ENCODE results near the gene FEZ2. TPM values are rescaled to one million over a fixed set of nuclear protein-coding genes. Genes with fewer than 3 reads are reported as not detected.

FEZ2 gene
- total and polyA plus RNA-seq, 9 of the 15 experiments (the other 6 are each of a cell fraction or from before 2014, with no cell fraction given) = 9.9 to 35.5 (median 20.1) TPM

- peak; percentile 47; the same call in 1 of the 2 replicates for TF ChIP-seq FOSL1 (tag; conservative IDR thresholded peaks at IDR 0.05)
- TF ChIP-seq ZNF507 (tag; conservative IDR thresholded peaks at IDR 0.05) = no peak
- TF ChIP-seq CBX8 (IDR thresholded peaks at IDR 0.05; ENCODE audit: borderline replicate concordance, extremely low read depth, low read depth, low read length, poor library complexity, severe bottlenecking) = no peak
- no peak for TF ChIP-seq DMBX1 (CRISPR knock-in tag; IDR thresholded peaks at IDR 0.05; ENCODE audit: borderline replicate concordance)
- no peak for TF ChIP-seq TEAD2 (tag; IDR thresholded peaks at IDR 0.05)
- BruUV-seq (replicated peaks) = no TSS peak
- no peak overlapping the region for H3K4me2 ChIP-seq (ENCODE audit: insufficient read depth, low read length)
- POLR2A ChIA-PET = no interaction called here
- CTCF ChIA-PET (ENCODE audit: low intra/inter-chr PET ratio) = no interaction called here
- H3K36me3 ChIP-seq (ENCODE audit: control insufficient read depth, insufficient read depth, low read length) = no peaks in the 10 kb centered on the region
- H3K9ac ChIP-seq (ENCODE audit: insufficient read depth in 1 of 2, low read depth in 2 of 2, low read length in 2 of 2) = no peak overlapping the region
- WGBS (ENCODE audit: insufficient coverage, low coverage, missing lambda C conversion rate) = 2% methylated on average over 6 of the region's 6 CpGs
- H3K27me3 ChIP-seq (ENCODE audit: control insufficient read depth in 2 of 2, insufficient read depth in 2 of 2, low read length in 2 of 2) = no peaks in the 10 kb centered on the region
- no peak overlapping the region for H2AFZ ChIP-seq (ENCODE audit: low read depth, low read length)
- no peak overlapping the region for H3K27ac ChIP-seq (ENCODE audit: extremely low read depth, low read depth, low read length)
- in situ Hi-C loops (cut with MboI) = no loop called here
- peaks cover 0 to 15% of the 10 kb centered on the region in 2 experiments; a peak in 3 of 5 replicates for H3K4me1 ChIP-seq (replicated peaks in 1 of 2; ENCODE audit: control insufficient read depth in 2 of 2, insufficient read depth in 2 of 2, low read length in 2 of 2)
- H3K79me2 ChIP-seq (ENCODE audit: control insufficient read depth, insufficient read depth, low read length) = no peaks in the 10 kb centered on the region
- FAIRE-seq (no peak), DNase-seq (ENCODE audit: extremely low read depth in 1 of 4, low spot score in 3 of 4) (no peak), ATAC-seq (no peak)
- no peaks in the 10 kb centered on the region for H3K9me3 ChIP-seq (replicated peaks; ENCODE audit: control insufficient read depth, insufficient read depth, low read depth, low read length)
- intact Hi-C loops (cut with micrococcal nuclease) = loop anchor here (5.0 kb wide), 1 partner anchor 153 kb away; no protein-coding TSS in a partner anchor
- no peak overlapping the region for H3K4me3 ChIP-seq
- no peaks in the 10 kb centered on the region for H3K9me1 ChIP-seq (ENCODE audit: control insufficient read depth, insufficient read depth, low read length)
- 0 out of 2 replicates have a peak, but pooled peaks cover 2% of the 10 kb centered on the region for H4K20me1 ChIP-seq (replicated peaks; ENCODE audit: control insufficient read depth, insufficient read depth, low read length)
These were observed 88.9 kb downstream of the FEZ2 start for GRCh38 chr2:36509075-36509474.

- CTCF ChIA-PET (ENCODE audit: low intra/inter-chr PET ratio) = no interaction called here
- ATAC-seq = peak; percentile 96
- FAIRE-seq = peak; percentile 60
- Histone ChIP-seq H3K9me1 (ENCODE audit: control insufficient read depth, insufficient read depth, low read length) (no peaks in the 10 kb centered on the region), H2AFZ (ENCODE audit: low read depth, low read length) (no peak overlapping the region), H3K36me3 (ENCODE audit: control insufficient read depth, insufficient read depth, low read length) (no peaks in the 10 kb centered on the region), H3K4me1 (replicated peaks in 1 of 2; ENCODE audit: control insufficient read depth in 2 of 2, insufficient read depth in 2 of 2, low read length in 2 of 2) (peaks cover 0 to 9% of the 10 kb centered on the region in 2 experiments; a peak in 2 of 5 replicates), H3K9ac (ENCODE audit: insufficient read depth in 1 of 2, low read depth in 2 of 2, low read length in 2 of 2) (no peak overlapping the region), H3K27me3 (ENCODE audit: control insufficient read depth in 2 of 2, insufficient read depth in 2 of 2, low read length in 2 of 2) (no peaks in the 10 kb centered on the region), H3K27ac (ENCODE audit: extremely low read depth, low read depth, low read length) (no peak overlapping the region), H3K4me3 (no peak overlapping the region), H3K79me2 (ENCODE audit: control insufficient read depth, insufficient read depth, low read length) (no peaks in the 10 kb centered on the region), H3K9me3 (replicated peaks; ENCODE audit: control insufficient read depth, insufficient read depth, low read depth, low read length) (no peaks in the 10 kb centered on the region), H4K20me1 (replicated peaks; ENCODE audit: control insufficient read depth, insufficient read depth, low read length) (no peaks in the 10 kb centered on the region), H3K4me2 (ENCODE audit: insufficient read depth, low read length) (no peak overlapping the region)
- DNase-seq (ENCODE audit: extremely low read depth in 1 of 4, low spot score in 3 of 4) = peak; percentile 13 to 56 (median 33)
- BruUV-seq (replicated peaks) = no TSS peak
- POLR2A ChIA-PET = no interaction called here
- intact Hi-C loops (cut with micrococcal nuclease) (loop anchor here (2.0 to 5.0 kb wide), 2 partner anchors 155 kb away; no protein-coding TSS in a partner anchor), in situ Hi-C loops (cut with MboI) (no loop called here)
- TF ChIP-seq RREB1 (CRISPR knock-in tag; IDR thresholded peaks at IDR 0.05) = no peak
- TF ChIP-seq SMC3 (conservative IDR thresholded peaks at IDR 0.05; ENCODE audit: insufficient read depth, low read depth, low read length) = peak; percentile 55; the same call in 1 of the 2 replicates
- peak; percentile 72 to 81 for TF ChIP-seq RAD21 (CRISPR knock-in tag; conservative IDR thresholded peaks at IDR 0.05 in 1 of 2, IDR thresholded peaks at IDR 0.05 in 1 of 2)
- TF ChIP-seq CTBP1 (IDR thresholded peaks at IDR 0.05; ENCODE audit: borderline replicate concordance) = peak; percentile 31; the same call in 1 of the 2 replicates
- peak in 1 of 2 experiments; percentile 52; a peak in 1 of 4 replicates for TF ChIP-seq MAZ (CRISPR knock-in tag; conservative IDR thresholded peaks at IDR 0.05 in 1 of 2, IDR thresholded peaks at IDR 0.05 in 1 of 2)
These were observed 90.6 kb downstream of the FEZ2 start for GRCh38 chr2:36507408-36507812.

Data from K562 (cell line).